Endodermal cell (in vitro differentiated cells): Measurements from ENCODE around the gene PRDX2. TPM values are rescaled to one million over a fixed set of nuclear protein-coding genes. Genes with fewer than 3 reads are reported as not detected.
A peak's percentile ranks its signal among the peaks of the same experiment; 100 is the strongest.
"Not testable (repeated sequence)": the region's sequence is repeated elsewhere in the genome, so short reads cannot be mapped to it uniquely, and the experiment has no call there.

Experiments used
- DNase-seq: peaks from one replicate; pipeline ENCODE4 v3.0.0-alpha.2; 2017
- H3K27ac ChIP-seq: 2 replicates; pipeline ENCODE4 v1.5.1; 2013; ENCODE audit warnings: mild to moderate bottlenecking, low read depth, low read length, moderate library complexity
- H3K27me3 ChIP-seq: 2 replicates; pipeline ENCODE4 v1.6.1; 2013; ENCODE audit warnings: mild to moderate bottlenecking, low read length, moderate library complexity; ENCODE audit not compliant: insufficient read depth, control insufficient read depth, poor library complexity, severe bottlenecking
- H3K36me3 ChIP-seq: 2 replicates; pipeline ENCODE4 v1.7.0; 2013; ENCODE audit warnings: mild to moderate bottlenecking, low read length, moderate library complexity; ENCODE audit not compliant: control insufficient read depth, insufficient read depth
- H3K4me1 ChIP-seq: one replicate; pipeline ENCODE4 v1.7.0; 2013; ENCODE audit warnings: low read length; ENCODE audit not compliant: control insufficient read depth, insufficient read depth
- H3K4me3 ChIP-seq: 2 replicates; pipeline ENCODE4 v1.5.1; 2013; ENCODE audit warnings: mild to moderate bottlenecking, low read length, moderate library complexity
- H3K9ac ChIP-seq: 2 replicates; pipeline ENCODE4 v1.6.1; 2013; ENCODE audit warnings: mild to moderate bottlenecking, low read length, moderate library complexity; ENCODE audit not compliant: poor library complexity, severe bottlenecking; ENCODE audit errors: extremely low read depth
- H3K9me3 ChIP-seq: 2 replicates; pipeline ENCODE4 v1.6.1; 2013; ENCODE audit warnings: mild to moderate bottlenecking, low read length, moderate library complexity; ENCODE audit not compliant: control insufficient read depth
- H3K27ac Mint-ChIP-seq: 2 replicates; pipeline ENCODE4 v1.8.0; 2020; ENCODE audit warnings: mixed read lengths
- H3K27me3 Mint-ChIP-seq: 2 replicates; pipeline ENCODE4 v1.8.0; 2021; ENCODE audit warnings: mild to moderate bottlenecking, mixed read lengths; ENCODE audit not compliant: insufficient read depth
- H3K36me3 Mint-ChIP-seq: 2 replicates; pipeline ENCODE4 v1.8.0; 2020; ENCODE audit warnings: low read depth, mixed read lengths
- H3K4me1 Mint-ChIP-seq: 2 replicates; pipeline ENCODE4 v1.8.0; 2020; ENCODE audit warnings: mixed read lengths
- H3K4me3 Mint-ChIP-seq: 2 replicates; pipeline ENCODE4 v1.8.0; 2020; ENCODE audit warnings: mild to moderate bottlenecking, moderate library complexity, mixed read lengths
- H3K9me3 Mint-ChIP-seq: 2 replicates; pipeline ENCODE4 v1.8.0; 2020; ENCODE audit warnings: mild to moderate bottlenecking, mixed read lengths
- WGBS, 2 experiments: methylation state at CpG; one replicate each; pipeline versions ENCODE4 v1.1.5 to v1.1.7; 2013; ENCODE audit warnings: missing lambda C conversion rate in 2 of 2, mixed read lengths in 1 of 2; ENCODE audit not compliant: insufficient coverage in 1 of 2, insufficient read length in 1 of 2; 5-methylcytosine and 5-hydroxymethylcytosine counted together
- total RNA-seq, 2 donors: library from RNA; stranded (reverse); fragmentation: NEBNext Ultra II Directional in 1 of 2; extraction: Animal tissue kit (Norgen Biotek cat#: 25700) in 1 of 2; gene quantifications; 2 replicates in 1 of 2; 3 replicates in 1 of 2; pipeline ENCODE4 v1.2.1, GENCODE V29; 2021
- TF ChIP-seq, protein P1 (sequence below): fragments of 200-600 bp; sonication (generic); conservative IDR thresholded peaks from 2 replicates; pipeline ENCODE4 v1.5.0; 2021; ENCODE audit warnings: antibody characterized with exemption, mild to moderate bottlenecking

PRDX2 gene
- total RNA-seq, 2 donors from 2014 or later: 429 to 507 TPM

DNA sequence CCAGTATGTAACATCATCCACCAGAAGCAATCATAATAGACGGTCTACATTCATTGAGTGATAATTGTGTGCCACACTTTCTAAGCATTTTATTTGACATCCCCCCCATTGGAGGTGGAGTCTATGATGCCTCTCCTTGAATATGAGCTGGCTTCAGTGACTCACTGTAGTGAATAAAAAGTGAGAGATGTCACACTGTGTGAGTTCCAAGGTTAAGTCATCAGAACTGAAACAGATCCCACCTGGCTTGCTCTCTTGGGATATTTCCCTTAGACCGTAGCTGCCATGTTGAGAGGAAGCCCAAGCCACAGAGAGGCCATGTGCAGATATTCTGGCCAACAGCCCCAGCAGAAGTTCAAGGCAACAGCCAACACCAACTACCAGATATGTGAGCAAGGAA is 20.2 kb upstream of the PRDX2 start:
- Mint-ChIP-seq H3K27ac (no peak overlapping the region), H3K36me3 (no peaks in the 10 kb centered on the region), H3K9me3 (peaks cover 3% of the 10 kb centered on the region), H3K27me3 (peaks cover 13% of the 10 kb centered on the region), H3K4me3 (no peak overlapping the region), H3K4me1 (peaks cover 4% of the 10 kb centered on the region)
- H3K27me3 ChIP-seq: no peaks in the 10 kb centered on the region
- no peak for DNase-seq
- WGBS, 2 experiments: 78 to 90% methylated on average over 1 to 2 of the region's 2 CpGs
- H3K36me3 ChIP-seq: no peaks in the 10 kb centered on the region
- H3K4me3 ChIP-seq: no peak overlapping the region
- no peaks in the 10 kb centered on the region for H3K4me1 ChIP-seq
- TF ChIP-seq, protein P1, sequence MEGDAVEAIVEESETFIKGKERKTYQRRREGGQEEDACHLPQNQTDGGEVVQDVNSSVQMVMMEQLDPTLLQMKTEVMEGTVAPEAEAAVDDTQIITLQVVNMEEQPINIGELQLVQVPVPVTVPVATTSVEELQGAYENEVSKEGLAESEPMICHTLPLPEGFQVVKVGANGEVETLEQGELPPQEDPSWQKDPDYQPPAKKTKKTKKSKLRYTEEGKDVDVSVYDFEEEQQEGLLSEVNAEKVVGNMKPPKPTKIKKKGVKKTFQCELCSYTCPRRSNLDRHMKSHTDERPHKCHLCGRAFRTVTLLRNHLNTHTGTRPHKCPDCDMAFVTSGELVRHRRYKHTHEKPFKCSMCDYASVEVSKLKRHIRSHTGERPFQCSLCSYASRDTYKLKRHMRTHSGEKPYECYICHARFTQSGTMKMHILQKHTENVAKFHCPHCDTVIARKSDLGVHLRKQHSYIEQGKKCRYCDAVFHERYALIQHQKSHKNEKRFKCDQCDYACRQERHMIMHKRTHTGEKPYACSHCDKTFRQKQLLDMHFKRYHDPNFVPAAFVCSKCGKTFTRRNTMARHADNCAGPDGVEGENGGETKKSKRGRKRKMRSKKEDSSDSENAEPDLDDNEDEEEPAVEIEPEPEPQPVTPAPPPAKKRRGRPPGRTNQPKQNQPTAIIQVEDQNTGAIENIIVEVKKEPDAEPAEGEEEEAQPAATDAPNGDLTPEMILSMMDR: no peak
- H3K9ac ChIP-seq: no peak overlapping the region
- H3K9me3 ChIP-seq: no peaks in the 10 kb centered on the region
- H3K27ac ChIP-seq: no peak overlapping the region

DNA sequence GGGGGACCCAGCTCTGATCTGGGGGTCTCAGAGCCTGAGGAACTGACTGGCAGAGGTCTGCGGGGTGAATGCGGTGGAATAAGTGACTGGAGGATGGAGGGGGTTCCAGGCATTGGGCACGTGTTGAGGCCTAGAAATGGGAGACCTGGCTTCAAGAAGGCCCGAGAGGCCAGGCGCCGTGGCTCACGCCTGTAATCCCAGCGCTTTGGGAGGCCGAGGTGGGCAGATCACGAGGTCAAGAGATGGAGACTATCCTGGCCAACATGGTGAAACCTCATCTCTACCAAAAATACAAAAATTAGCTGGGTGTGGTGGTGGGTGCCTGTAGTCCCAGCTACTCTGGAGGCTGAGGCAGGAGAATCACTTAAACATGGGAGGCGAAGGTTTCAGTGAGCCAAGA is 16.2 kb upstream of the PRDX2 start:
- not testable (repeated sequence) for DNase-seq, H3K4me3 ChIP-seq, H3K27ac ChIP-seq, H3K27ac Mint-ChIP-seq, H3K4me3 Mint-ChIP-seq, H3K27me3 Mint-ChIP-seq, H3K27me3 ChIP-seq, H3K4me1 ChIP-seq, H3K9ac ChIP-seq, H3K9me3 Mint-ChIP-seq, H3K4me1 Mint-ChIP-seq, H3K9me3 ChIP-seq
- peaks cover 22% of the 10 kb centered on the region for H3K36me3 Mint-ChIP-seq
- 96 to 100% methylated on average over 7 to 9 of the region's 11 CpGs for WGBS, 2 experiments
- H3K36me3 ChIP-seq: peaks cover 17% of the 10 kb centered on the region

DNA sequence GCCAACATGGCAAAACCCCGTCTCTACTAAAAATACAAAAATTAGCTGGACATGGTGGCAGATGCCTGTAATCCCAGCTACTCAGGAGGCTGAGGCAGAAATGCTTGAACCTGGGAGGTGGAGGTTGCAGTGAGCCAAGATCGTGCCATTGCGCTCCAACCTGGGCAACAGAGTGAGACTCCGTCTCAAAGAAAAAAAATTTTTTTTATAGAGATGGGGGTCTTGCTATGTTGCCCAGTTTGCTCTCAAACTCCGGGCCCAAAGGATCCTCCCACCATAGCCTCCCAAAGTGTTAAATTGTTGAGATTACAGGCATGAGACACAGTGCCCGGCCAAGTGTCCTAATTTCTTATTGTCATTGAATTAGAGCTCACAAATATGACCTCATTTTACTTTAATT is 15.6 kb upstream of the PRDX2 start:
- not testable (repeated sequence) for H3K4me1 Mint-ChIP-seq, DNase-seq, H3K27ac Mint-ChIP-seq, H3K4me3 ChIP-seq, H3K4me1 ChIP-seq, H3K27me3 ChIP-seq, H3K9ac ChIP-seq, H3K9me3 Mint-ChIP-seq, H3K27me3 Mint-ChIP-seq, H3K9me3 ChIP-seq, H3K27ac ChIP-seq, H3K4me3 Mint-ChIP-seq
- WGBS, 2 experiments: 89 to 100% methylated on average over 4 to 6 of the region's 6 CpGs
- peaks cover 24% of the 10 kb centered on the region for H3K36me3 Mint-ChIP-seq
- H3K36me3 ChIP-seq: peaks cover 17% of the 10 kb centered on the region

DNA sequence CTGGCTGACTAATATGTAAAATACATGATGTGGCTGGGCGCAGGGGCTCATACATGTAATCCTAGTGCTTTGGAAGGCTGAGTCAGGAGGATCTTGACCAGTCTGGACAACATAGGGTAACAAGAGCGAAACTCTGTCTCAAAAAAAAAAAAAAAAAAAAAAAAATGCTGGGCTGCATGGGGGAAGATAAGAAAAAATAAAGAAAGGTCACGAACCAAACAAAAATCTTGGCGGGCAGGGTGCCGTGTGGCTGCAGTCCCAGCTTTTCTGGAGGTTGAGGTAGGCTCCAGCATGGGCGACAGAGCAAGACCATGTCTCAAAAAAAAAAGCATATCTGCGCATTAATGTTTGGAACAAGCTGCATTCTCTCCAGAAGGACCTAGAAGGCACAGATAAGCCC is 13.5 kb upstream of the PRDX2 start:
- Histone ChIP-seq H3K4me3 (no peak overlapping the region), H3K27ac (no peak overlapping the region), H3K36me3 (peaks cover 19% of the 10 kb centered on the region), H3K27me3 (no peaks in the 10 kb centered on the region), H3K4me1 (no peaks in the 10 kb centered on the region), H3K9ac (no peak overlapping the region), H3K9me3 (no peaks in the 10 kb centered on the region)
- Mint-ChIP-seq H3K4me1 (no peaks in the 10 kb centered on the region), H3K27me3 (no peaks in the 10 kb centered on the region), H3K4me3 (no peak overlapping the region), H3K36me3 (peaks cover 31% of the 10 kb centered on the region), H3K27ac (peak overlapping the region; percentile 68), H3K9me3 (no peaks in the 10 kb centered on the region)
- TF ChIP-seq, protein P1: no peak
- 99 to 100% methylated on average over 5 to 7 of the region's 7 CpGs for WGBS, 2 experiments
- DNase-seq: no peak
